Stimulated activated CD4-positive, alpha-beta T cell treated with anti-CD3 and anti-CD28 coated beads, Interleukin-4, amount 100 ng/mL, for 1 hour (primary cell): ENCODE measurements around the gene SYTL1.

Experiments
- DNase-seq: peaks from one replicate; pipeline ENCODE4 v3.0.0-alpha.2; 2020

The SYTL1 gene

DNA sequence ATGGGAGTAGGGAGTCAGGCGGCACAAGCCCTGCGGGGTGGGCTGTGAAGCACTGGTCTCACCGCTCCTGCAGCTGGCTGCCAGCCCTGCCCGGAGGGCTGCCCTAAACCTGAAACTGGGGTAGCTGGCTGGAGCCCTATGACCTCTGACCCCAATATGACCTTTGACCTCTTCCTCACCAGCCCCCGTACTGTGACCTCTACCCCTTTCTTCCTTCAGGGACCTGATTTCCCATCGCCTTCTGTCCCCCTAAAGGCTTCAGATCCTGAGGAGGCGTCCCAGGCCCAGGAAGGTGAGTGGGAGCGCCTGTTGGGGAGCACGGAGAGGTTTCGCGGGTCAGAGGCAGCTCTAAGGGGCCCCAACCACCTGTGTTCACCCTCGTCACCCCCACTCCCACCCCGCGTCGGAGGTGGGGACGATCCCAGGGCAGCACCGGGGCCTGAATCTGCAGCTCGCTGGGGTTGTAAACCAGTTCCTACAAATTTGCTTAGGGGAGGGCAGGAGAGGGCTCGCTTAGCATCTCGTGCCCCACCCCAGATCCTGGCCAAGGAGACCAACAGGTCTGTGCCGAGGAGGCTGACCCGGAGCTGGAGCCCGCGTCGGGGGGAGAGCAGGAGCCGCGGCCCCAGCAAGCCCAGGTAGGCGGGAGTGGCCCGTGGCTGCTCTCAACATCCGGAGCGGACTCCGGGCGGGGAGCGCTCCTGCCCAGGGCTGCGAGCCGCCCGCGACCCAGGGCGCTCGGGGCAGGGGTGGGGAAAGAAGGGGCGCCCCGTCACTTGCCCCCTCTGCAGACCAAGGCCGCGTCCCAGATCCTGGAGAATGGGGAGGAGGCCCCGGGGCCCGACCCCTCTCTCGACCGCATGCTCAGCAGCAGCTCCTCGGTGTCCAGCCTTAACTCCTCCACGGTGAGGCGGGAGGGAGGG lies 7.3 kb downstream of the SYTL1 start:
- DNase-seq: peak; percentile 30

DNA sequence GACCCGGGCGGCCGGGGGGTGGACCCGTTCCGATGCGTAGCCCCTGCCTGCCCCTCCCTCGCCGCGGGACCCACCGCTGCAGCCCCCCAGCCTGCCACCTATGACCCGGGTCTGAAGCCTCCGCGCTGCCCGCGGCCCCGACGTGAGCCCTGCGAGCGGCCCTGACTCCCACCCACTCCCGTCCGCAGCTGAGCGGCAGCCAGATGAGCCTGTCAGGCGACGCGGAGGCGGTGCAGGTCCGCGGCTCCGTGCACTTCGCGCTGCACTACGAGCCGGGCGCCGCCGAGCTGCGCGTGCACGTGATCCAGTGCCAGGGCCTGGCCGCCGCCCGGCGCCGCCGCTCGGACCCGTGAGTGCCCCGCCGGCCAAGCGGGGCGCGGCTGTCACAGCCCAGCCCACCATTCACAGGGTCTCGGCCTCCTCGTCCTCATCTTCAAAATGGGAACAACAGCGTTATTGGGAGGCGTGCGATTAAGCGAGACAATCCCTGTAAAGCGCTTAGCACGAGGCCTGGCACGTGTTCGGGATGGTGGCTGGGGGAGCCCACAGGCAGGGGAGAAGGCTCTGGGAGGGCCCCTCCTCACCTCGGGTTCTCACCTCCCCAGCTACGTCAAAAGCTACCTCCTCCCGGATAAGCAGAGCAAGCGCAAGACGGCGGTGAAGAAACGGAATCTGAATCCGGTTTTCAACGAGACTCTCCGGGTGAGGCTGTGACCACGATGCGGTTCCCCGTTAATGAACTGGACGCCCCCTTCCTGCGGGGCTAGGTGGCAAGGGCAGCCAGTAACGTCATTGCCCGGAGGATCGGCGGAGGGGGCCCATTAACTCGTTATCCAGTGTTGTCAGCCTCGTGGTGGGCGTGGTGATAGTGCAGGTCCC lies 8.2 kb downstream of the SYTL1 start:
- no peak for DNase-seq

DNA sequence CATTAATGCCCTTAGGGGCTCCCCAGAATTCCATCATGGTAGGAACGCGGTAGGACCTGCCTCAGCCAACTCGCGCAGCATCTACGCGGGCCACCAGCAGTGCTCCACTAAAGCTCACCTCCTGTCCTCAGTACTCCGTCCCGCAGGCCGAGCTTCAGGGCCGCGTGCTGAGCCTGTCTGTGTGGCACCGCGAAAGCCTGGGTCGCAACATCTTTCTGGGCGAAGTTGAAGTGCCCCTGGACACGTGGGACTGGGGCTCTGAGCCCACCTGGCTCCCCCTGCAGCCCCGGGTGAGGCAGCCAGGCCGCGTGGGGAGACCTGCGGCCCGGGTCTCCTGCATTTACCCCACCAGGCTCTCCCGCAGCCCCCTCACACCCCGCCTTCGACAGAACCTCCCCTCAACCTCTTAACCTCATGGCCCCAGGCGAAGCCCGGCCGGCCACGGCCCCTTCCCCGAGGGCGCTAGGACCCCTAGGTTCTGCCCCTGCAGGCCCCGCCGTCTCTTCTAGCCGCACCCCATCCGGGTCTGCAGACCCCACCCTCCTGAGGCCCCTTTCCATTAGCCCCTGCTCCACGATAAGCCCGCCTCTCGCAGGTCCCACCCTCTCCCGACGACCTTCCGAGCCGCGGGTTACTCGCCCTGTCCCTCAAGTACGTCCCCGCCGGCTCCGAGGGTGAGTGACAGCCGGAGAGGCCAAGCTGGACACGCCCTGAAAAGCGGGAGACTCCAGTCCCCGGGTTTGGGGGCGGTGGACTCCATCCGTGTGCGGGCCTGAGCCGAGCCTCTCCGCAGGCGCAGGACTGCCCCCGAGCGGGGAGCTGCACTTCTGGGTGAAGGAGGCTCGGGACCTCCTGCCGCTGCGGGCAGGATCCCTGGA lies 9.1 kb downstream of the SYTL1 start:
- no peak for DNase-seq

GRCh38 chr1:27351541-27352107 lies 9.8 kb downstream of the SYTL1 start:
- DNase-seq: no peak

- no peak for DNase-seq
Measured at GRCh38 chr1:27353166-27353565, 11.3 kb downstream of the SYTL1 start.

- no peak for DNase-seq
Measured at GRCh38 chr1:27353629-27354028, 11.8 kb downstream of the SYTL1 start.

GRCh38 chr1:27355683-27356082 lies 13.9 kb downstream of the SYTL1 start:
- DNase-seq: no peak

- no peak for DNase-seq
Measured at GRCh38 chr1:27356277-27356618, 14.4 kb downstream of the SYTL1 start.

- DNase-seq: peak; percentile 51
Measured at GRCh38 chr1:27356619-27357280, 14.9 kb downstream of the SYTL1 start.

DNA sequence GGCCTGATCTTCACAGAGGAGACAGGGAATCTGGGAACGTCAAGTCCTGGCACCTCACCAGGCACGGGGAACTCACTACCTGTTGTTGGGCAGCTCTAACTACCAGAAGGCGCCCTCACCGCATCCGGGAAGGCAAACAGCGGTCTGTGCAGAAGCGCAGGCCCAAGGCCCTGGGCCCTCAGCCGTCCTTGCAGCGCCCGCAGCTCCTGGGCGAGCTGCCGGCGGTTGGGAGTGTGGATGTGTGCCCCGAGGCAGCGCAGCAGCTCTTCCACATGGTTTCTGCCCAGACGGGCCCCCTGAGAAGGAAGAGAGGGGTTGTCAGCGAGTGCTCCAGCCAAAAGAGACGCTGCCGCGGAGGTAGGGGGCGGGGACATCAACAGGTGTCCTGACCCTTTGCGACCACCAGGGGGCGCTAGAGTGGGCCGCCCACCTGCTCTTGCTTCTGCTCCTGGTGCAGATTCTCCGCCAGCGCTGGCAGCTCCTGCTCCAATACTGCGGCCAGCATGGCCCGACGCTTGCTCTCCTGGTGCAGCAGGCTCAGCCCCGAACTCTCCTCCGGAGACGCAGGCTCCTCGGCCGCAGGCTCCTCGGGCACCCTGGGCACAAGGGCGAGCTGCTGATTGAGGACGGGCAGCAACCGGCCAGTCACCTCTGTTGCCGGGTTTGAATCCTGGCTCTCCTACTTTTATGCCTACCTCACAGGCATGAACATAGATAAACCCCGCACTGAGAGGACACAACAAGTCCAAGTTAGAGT lies 15.6 kb downstream of the SYTL1 start:
- peak; percentile 81 for DNase-seq

GRCh38 chr1:27358038-27358927 lies 16.5 kb downstream of the SYTL1 start:
- no peak for DNase-seq

DNA sequence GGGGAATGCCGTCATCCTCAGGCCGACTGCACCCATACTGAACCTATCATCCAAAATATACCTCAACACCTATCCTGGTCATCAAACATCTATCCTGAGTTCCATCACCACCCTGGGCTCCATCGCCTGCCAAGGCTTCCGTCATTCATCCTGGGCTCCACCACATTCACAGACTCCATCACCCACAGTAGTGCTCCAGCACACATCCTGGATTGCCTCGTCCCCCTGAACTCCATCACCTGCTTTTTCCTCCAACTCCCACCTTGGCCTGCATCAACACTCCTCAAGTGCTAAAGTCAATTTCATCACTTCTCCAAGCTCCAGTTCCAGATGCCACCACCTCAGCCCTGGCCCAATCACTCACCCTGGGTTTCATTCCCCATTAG lies 17.1 kb downstream of the SYTL1 start:
- no peak for DNase-seq

GRCh38 chr1:27359822-27360158 lies 18.0 kb downstream of the SYTL1 start:
- DNase-seq: no peak

DNA sequence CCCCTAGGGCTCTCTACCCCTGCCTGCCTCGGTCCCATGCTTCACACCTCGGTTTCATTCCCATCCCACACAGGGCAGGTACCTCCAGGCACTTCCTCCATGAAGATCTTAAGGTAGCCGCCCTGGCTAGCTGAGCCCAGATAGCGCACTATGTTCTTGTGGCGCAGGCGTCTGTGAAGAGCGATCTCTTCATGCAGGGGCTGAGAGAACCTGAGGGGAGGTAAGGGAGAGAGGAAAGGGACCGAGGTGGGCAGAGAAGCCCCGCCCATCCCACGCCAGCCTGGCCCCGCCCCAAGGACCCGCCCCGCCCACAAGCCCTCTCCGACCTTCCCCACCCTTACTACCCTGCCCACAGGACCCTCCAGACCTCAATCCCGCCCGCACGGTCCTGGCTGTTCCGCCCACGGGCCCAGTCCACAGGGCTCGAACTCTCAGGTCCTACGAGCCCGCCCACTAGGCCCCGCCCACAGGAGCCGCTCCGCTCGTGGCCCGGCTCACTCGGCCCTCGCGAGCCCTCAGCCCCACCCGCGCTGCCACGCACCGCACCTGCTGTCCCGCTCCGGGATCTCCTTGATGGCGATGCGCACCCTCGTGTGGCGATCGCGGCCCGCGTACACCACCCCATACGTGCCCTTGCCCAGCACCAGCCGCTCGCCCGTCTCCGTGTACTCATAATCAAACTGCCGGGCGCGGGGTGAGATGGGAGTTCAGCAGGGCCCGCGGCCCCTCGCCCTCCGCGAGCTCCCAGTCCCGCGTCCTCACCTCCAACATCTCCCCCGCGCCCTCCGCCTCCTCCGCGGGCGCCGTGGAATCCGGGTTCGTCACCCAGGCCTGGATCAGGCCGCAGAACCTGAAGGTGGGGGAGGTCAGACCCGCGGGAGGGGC lies 18.6 kb downstream of the SYTL1 start:
- DNase-seq: peak; percentile 48

DNA sequence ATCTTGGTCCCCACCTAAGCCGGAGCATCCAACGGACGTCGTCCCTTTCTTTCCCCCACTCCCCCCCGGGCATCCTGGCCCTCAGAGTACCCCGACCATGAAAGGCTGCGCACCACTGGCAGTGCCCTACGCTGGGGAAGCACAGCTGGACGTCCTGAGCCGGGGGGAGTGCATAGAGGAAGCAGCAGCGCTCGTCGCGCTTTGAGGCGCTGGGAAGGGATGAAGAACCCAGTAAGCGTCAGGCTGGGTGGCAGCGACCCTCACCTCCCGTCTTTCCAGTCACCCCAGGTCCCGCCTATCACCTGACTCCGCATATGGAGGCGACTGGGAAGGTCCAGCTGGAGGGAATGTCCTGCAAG lies 19.2 kb downstream of the SYTL1 start:
- no peak for DNase-seq

GRCh38 chr1:27361553-27361952 lies 19.7 kb downstream of the SYTL1 start:
- DNase-seq: no peak

GRCh38 chr1:27363766-27364695 lies 22.2 kb downstream of the SYTL1 start:
- DNase-seq: no peak

- DNase-seq: no peak
Measured at GRCh38 chr1:27364696-27365371, 23.0 kb downstream of the SYTL1 start.
